Loucy (cell line): Measurements from ENCODE around the gene PDYN.

Experiments
- H2AFZ ChIP-seq: fragments of 200-600 bp; sonication (generic); 2 replicates; pipeline ENCODE4 v1.6.0; 2016; ENCODE audit warnings: antibody characterized with exemption, mild to moderate bottlenecking, low read length, moderate library complexity
- H3F3A ChIP-seq: fragments of 200-600 bp; 2 replicates; pipeline ENCODE4 v1.6.0; 2016; ENCODE audit warnings: antibody characterized with exemption, low read depth, mild to moderate bottlenecking
- H3K27me3 ChIP-seq: fragments of 200-600 bp; sonication (generic); 2 replicates; pipeline ENCODE4 v1.6.1; 2014; ENCODE audit warnings: low read length, mild to moderate bottlenecking; ENCODE audit not compliant: insufficient read depth, poor library complexity, severe bottlenecking
- H3K36me3 ChIP-seq: fragments of 200-600 bp; sonication (generic); 2 replicates; pipeline ENCODE4 v1.6.1; 2016; ENCODE audit warnings: low read length; ENCODE audit not compliant: insufficient read depth
- H3K4me1 ChIP-seq: fragments of 200-600 bp; sonication (generic); 2 replicates; pipeline ENCODE4 v1.5.1; 2014; ENCODE audit warnings: low read length, mild to moderate bottlenecking; ENCODE audit not compliant: insufficient read depth, poor library complexity, severe bottlenecking
- H3K4me2 ChIP-seq: fragments of 200-600 bp; sonication (generic); 2 replicates; pipeline ENCODE4 v1.6.0; 2014; ENCODE audit warnings: antibody characterized with exemption, low read length, low read depth, mild to moderate bottlenecking; ENCODE audit not compliant: poor library complexity, severe bottlenecking
- H3K4me3 ChIP-seq: fragments of 200-600 bp; sonication (generic); 2 replicates; pipeline ENCODE4 v1.5.1; 2014; ENCODE audit warnings: low read length, mild to moderate bottlenecking, mixed read lengths; ENCODE audit not compliant: poor library complexity, severe bottlenecking
- H3K79me2 ChIP-seq: fragments of 200-600 bp; sonication (generic); 2 replicates; pipeline ENCODE4 v1.6.1; 2014; ENCODE audit warnings: low read length; ENCODE audit not compliant: insufficient read depth
- H3K9ac ChIP-seq: fragments of 200-600 bp; sonication (generic); 2 replicates; pipeline ENCODE4 v1.6.0; 2014; ENCODE audit warnings: mild to moderate bottlenecking, low read depth, low read length, moderate library complexity; ENCODE audit not compliant: poor library complexity, severe bottlenecking
- H3K9me2 ChIP-seq: fragments of 200-600 bp; sonication (generic); replicated peaks from 2 replicates; pipeline ENCODE4 v1.6.1; 2016; ENCODE audit warnings: low read depth, low read length, mixed read lengths
- H3K9me3 ChIP-seq: fragments of 200-600 bp; sonication (generic); 2 replicates; pipeline ENCODE4 v1.6.1; 2014; ENCODE audit warnings: mild to moderate bottlenecking, antibody characterized with exemption, low read length, low read depth; ENCODE audit not compliant: insufficient read depth
- H4K20me1 ChIP-seq: fragments of 200-600 bp; sonication (generic); 2 replicates; pipeline ENCODE4 v1.6.0; 2014; ENCODE audit warnings: antibody characterized with exemption, low read length, mild to moderate bottlenecking; ENCODE audit not compliant: insufficient read depth, poor library complexity, severe bottlenecking
- CTCF ChIP-seq: fragments of 200-600 bp; sonication (generic); conservative IDR thresholded peaks from 2 replicates; pipeline ENCODE4 v1.5.1; 2014; ENCODE audit warnings: mild to moderate bottlenecking, antibody characterized with exemption, low read length
- EZH2phosphoT487 ChIP-seq: fragments of 200-600 bp; IDR thresholded peaks from 2 replicates; pipeline ENCODE4 v1.6.1; 2018; ENCODE audit warnings: antibody characterized with exemption, mild to moderate bottlenecking, moderate library complexity, borderline replicate concordance

Gene PDYN

GRCh38 chr20:1987826-1988225 lies 6.0 kb downstream of the PDYN start:
- no peaks in the 10 kb centered on the region for H3K36me3 ChIP-seq
- no peak for TF ChIP-seq EZH2phosphoT487
- no peak for TF ChIP-seq CTCF

GRCh38 chr20:1983301-1983700 lies 10.6 kb downstream of the PDYN start:
- Histone ChIP-seq H3K27me3 (no peaks in the 10 kb centered on the region), H4K20me1 (no peaks in the 10 kb centered on the region), H3K9me2 (no peaks in the 10 kb centered on the region), H3K9ac (no peak overlapping the region), H3K79me2 (no peaks in the 10 kb centered on the region), H3K9me3 (no peaks in the 10 kb centered on the region), H2AFZ (no peak overlapping the region), H3F3A (no peaks in the 10 kb centered on the region), H3K4me2 (no peak overlapping the region), H3K4me3 (no peak overlapping the region), H3K4me1 (no peaks in the 10 kb centered on the region), H3K36me3 (no peaks in the 10 kb centered on the region)
- TF ChIP-seq EZH2phosphoT487 (no peak), CTCF (no peak)

More at GRCh38 chr20:1987826-1988225, 6.0 kb downstream of the PDYN start:
- no peaks in the 10 kb centered on the region for H3F3A ChIP-seq
- H3K9me2 ChIP-seq = no peaks in the 10 kb centered on the region
- no peak overlapping the region for H2AFZ ChIP-seq
- no peak overlapping the region for H3K4me3 ChIP-seq
- no peaks in the 10 kb centered on the region for H3K4me1 ChIP-seq
- H3K4me2 ChIP-seq = no peak overlapping the region
- H3K9ac ChIP-seq = no peak overlapping the region
- H3K9me3 ChIP-seq = no peaks in the 10 kb centered on the region
- H4K20me1 ChIP-seq = no peaks in the 10 kb centered on the region
- no peaks in the 10 kb centered on the region for H3K27me3 ChIP-seq
- H3K79me2 ChIP-seq = no peaks in the 10 kb centered on the region

GRCh38 chr20:1982686-1983085 lies 11.2 kb downstream of the PDYN start:
- Histone ChIP-seq H3K36me3 (no peaks in the 10 kb centered on the region), H3K79me2 (no peaks in the 10 kb centered on the region), H3K27me3 (no peaks in the 10 kb centered on the region), H3K9ac (no peak overlapping the region), H3K9me2 (no peaks in the 10 kb centered on the region), H2AFZ (no peak overlapping the region), H3K4me1 (no peaks in the 10 kb centered on the region), H4K20me1 (no peaks in the 10 kb centered on the region), H3F3A (no peaks in the 10 kb centered on the region), H3K4me2 (no peak overlapping the region), H3K9me3 (no peaks in the 10 kb centered on the region), H3K4me3 (no peak overlapping the region)
- TF ChIP-seq CTCF (no peak), EZH2phosphoT487 (no peak)
